IPS-NIHi11 (cell line): Measurements from ENCODE around the gene CFL1.

ENCODE experiments used
- DNase-seq: peaks from one replicate; pipeline ENCODE4 v3.0.0; 2012; ENCODE audit warnings: mixed read lengths, low spot score

The CFL1 gene

DNA sequence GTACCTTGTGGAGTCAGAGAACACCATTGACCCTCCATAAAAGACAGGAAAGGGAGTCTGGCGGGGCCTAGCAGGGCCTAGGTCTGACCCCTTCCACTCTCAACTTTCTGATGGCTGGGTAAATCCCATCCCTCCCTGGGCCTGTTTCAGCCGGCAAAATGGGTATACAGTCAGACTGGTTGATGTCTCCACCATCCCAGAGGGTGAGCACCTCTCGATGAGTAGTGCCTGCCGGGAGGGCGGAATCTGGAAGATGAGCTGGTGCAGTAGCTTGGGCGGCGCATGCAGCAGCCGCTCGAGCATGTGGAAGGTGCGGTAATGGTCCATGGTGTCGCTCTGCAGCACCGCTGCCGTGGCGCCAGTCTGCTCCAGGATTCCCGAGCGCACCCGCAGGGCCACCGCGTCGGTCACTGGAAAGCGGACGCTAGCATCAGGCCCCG is 29.8 kb upstream of the CFL1 start:
- DNase-seq: peak; percentile 66

DNA sequence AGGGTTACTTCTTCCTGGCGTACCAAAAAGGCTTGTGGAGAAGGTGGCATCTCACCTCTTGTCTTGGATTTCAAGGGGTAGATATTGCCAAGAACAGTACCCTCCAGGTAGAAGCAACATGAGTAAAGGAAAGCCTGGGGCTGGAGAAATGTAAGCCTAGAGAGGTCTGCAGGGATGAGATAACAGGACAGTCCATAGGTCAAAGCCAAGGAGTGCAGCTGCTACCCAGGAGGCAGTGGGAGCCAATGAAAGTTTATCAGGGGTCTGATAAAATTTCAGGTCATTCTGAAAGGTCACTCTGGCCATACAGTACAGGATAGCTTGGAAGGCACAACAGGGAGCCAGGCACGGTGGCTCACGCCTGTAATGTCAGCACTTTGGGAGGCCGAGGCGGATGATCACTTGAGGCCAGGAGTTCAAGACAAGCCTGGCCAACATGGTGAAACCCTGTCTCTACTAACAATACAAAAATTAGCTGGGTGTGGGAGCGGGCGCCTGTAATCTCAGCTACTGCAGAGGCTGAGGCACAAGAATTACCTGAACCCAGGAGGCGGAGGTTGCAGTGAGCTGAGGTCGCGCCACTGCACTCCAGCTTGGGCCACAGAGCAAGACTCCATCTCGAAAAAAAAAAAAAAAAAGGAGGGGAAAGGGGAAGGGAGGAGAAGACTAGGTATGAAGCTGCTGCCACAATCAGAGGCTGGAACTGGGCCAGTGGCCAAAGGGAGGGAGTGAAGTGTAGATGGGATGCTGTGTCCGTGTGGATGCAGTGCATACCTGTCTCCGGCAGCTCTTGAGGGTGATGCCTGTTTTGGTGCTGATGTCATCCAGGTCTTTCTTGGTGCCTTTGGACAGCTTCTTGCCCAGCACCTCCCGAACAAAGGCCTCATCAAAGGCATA is 29.1 kb upstream of the CFL1 start:
- DNase-seq: no peak

GRCh38 chr11:65885808-65886536 is 28.0 kb upstream of the CFL1 start:
- no peak for DNase-seq

- no peak for DNase-seq
These were observed 27.3 kb upstream of the CFL1 start for GRCh38 chr11:65885231-65885630.

DNA sequence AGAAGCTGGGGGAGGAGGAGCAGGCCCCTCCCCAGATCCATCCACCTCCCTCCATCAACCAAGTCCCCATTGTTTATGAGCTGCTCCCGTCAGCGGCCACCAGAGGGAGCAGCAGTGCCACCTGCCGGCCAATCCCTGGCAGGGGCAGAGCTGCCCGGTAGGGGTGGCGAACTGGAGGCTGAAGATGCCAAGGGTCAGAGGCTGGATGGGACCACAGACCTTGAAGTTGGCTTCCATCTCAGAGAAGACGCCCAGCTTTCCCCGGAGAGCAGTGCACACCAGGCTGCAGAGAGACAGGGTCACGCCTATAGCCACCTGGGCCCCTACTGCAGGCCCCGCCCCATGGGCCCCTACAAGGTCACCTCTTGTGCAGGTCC is 26.7 kb upstream of the CFL1 start:
- DNase-seq: peak; percentile 89

GRCh38 chr11:65883786-65884715 is 26.1 kb upstream of the CFL1 start:
- DNase-seq: no peak

DNA sequence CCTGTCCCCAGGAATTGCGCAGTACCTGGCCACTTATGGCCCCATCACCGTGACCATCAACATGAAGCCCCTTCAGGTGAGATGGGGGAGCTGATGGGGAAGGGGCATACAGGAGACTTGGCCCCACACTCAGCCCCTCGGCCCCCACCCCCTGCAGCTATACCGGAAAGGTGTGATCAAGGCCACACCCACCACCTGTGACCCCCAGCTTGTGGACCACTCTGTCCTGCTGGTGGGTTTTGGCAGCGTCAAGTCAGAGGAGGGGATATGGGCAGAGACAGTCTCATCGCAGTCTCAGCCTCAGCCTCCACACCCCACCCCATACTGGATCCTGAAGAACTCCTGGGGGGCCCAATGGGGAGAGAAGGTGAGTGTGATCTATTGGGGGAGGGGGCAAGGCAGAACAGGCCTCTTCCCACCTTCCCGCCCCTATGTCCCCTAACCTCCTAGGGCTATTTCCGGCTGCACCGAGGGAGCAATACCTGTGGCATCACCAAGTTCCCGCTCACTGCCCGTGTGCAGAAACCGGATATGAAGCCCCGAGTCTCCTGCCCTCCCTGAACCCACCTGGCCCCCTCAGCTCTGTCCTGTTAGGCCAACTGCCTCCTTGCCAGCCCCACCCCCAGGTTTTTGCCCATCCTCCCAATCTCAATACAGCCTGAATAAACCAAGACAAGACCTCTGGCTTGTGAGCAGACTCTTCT is 25.2 kb upstream of the CFL1 start:
- no peak for DNase-seq

GRCh38 chr11:65882120-65883057 is 24.4 kb upstream of the CFL1 start:
- DNase-seq: no peak

- no peak for DNase-seq
These were observed 23.0 kb upstream of the CFL1 start for GRCh38 chr11:65880844-65881421.

DNA sequence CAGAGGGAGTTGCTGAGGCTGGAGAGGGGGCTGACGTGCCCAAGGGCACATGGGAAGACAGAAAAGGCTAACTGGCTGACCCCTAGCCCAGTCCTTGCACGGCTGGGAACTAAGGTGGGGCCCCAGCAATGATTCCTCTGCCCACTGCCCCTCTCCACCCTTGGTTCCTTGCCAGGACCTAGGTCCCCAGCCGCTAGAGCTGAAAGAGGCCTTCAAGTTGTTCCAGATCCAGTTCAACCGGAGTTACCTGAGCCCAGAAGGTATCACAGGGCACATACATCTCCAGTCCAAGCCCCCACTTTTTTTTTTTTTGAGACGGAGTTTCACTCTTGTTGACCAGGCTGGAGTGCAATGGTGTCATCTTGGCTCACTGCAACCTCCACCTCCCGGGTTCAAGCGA is 22.0 kb upstream of the CFL1 start:
- no peak for DNase-seq

DNA sequence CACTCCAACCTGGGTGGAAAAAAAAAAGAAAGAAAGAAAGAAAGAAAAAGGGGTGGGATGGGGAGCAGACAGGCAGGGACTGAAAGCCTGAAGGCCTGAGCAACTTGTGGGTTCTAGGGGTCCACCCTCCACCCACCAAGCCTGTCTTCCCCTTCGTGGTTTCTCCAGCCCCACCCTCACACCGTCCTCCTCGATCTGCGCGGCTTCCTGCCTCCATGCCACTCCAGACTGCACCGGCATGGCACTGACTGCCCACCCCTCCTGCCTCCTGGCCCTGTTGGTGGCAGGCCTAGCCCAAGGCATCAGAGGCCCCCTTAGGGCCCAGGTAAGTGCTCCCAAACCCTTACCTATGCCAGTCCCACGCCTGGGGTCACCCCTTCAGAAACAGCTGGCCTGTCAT is 21.6 kb upstream of the CFL1 start, which contains the start of gene CTSW:
CTSW (plus strand) TSS at position 221 of the 400 bp plus-strand sequence; CDS start at position 239, 18 bp downstream.
- no peak for DNase-seq

- peak; percentile 95 for DNase-seq
These were observed 15.6 kb upstream of the CFL1 start for GRCh38 chr11:65873318-65874156.

DNA sequence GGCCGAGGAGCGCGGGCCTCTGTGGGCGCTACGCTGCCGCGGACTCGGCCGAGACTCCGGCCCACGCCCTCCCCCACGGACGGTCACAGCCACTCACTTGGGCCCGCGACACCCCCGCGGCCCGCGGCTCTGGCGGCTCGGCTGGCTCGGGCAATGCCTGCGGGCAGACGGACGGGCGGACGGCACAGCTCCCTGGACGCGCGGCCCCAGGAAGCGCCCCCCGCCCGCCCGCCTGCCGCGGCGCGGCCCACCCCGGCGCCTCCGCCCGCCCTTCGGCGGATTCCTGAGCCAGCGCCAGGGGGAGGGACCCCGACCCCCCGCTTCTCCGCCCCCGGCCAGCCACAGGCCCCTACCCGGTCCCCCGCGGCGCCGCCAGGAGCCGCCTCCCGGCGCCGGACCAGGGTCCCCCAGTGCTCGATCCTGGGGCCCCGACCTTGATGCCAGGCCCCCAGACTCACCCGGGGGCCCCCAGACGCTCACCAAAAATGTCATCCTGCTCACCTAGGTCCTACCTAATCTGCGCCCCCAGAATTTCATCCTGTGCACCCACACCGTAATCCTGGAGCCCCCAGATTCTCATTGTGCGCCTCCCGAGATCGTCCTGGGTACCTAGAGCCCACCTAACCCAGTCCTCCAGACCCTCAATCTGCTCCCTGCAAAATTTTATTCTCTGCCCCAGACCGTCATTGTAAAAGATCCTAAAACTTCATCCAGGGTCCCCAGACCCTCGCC is 14.8 kb upstream of the CFL1 start, which contains the start of gene EFEMP2:
EFEMP2 (minus strand) TSS at position 215 of the 732 bp plus-strand sequence. CDS start 446 bp downstream, outside the sequence.
- DNase-seq: peak; percentile 65

- DNase-seq: no peak
These were observed 14.0 kb upstream of the CFL1 start for GRCh38 chr11:65871811-65872548.

- DNase-seq: no peak
These were observed 13.0 kb upstream of the CFL1 start for GRCh38 chr11:65870706-65871681.

DNA sequence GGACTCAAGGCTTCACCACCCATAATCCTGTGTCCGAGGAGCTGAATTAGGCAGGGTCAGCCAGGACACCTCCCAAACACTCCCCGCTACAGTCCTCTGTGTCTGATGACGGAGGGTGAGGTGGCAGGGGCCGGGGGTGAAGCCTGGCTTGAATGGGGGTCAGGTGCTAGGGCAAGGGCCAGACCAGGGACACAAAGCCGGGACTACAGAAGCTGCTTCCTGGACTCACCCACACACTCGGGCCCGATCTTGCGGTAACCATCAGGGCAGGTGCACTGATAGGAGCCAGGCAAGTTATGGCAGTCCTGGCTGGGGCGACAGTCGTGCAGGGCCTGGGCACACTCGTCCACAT is 12.3 kb upstream of the CFL1 start:
- no peak for DNase-seq
